ENCODE results near the gene PPP4C. TPM values are rescaled to one million over a fixed set of nuclear protein-coding genes. Genes with fewer than 3 reads are reported as not detected.

The PPP4C gene
- total and polyA plus RNA-seq, 11 donors, result 29.9 to 89.0 (median 43.5) TPM

DNA sequence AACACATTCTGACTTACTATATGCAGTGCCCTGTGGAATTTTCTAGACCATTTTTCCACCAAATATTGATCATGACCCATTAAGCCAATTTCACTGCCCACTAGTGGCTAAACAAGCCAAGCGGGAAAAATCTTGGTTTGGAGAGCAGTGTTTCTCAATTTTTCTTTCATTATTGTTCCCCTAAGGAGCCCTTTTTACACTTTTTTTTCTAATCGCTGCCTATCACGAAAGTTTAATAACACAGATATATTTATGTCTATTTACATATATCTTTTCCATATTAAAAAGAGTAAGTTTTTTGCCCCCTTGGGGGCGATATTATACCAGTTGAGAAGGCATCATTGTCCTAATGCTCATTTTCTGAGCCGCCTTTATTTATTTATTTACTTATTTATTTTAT lies 34.0 kb upstream of the PPP4C start:
- intact Hi-C loops (cut with DNase I), result no loop called here
- Histone ChIP-seq H3K4me3 (no peak overlapping the region), H3K27ac (no peak overlapping the region), H3K9me3 (no peaks in the 10 kb centered on the region), H3K36me3 (no peaks in the 10 kb centered on the region), H3K27me3 (peaks cover 0 to 4% (median 0%) of the 10 kb centered on the region in 9 donors), H3K4me1 (no peaks in the 10 kb centered on the region)
- DNase-seq, result no peak
- ATAC-seq, result no peak
- WGBS, 4 donors, result 25 to 27% (median 25%) methylated on average over 5 of the region's 5 CpGs
- TF ChIP-seq, protein P1, sequence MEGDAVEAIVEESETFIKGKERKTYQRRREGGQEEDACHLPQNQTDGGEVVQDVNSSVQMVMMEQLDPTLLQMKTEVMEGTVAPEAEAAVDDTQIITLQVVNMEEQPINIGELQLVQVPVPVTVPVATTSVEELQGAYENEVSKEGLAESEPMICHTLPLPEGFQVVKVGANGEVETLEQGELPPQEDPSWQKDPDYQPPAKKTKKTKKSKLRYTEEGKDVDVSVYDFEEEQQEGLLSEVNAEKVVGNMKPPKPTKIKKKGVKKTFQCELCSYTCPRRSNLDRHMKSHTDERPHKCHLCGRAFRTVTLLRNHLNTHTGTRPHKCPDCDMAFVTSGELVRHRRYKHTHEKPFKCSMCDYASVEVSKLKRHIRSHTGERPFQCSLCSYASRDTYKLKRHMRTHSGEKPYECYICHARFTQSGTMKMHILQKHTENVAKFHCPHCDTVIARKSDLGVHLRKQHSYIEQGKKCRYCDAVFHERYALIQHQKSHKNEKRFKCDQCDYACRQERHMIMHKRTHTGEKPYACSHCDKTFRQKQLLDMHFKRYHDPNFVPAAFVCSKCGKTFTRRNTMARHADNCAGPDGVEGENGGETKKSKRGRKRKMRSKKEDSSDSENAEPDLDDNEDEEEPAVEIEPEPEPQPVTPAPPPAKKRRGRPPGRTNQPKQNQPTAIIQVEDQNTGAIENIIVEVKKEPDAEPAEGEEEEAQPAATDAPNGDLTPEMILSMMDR (IDR thresholded peaks at IDR 0.05), result peak; percentile 25 to 59 (median 46)
- TF ChIP-seq POLR2A (IDR thresholded peaks at IDR 0.05), result no peak

DNA sequence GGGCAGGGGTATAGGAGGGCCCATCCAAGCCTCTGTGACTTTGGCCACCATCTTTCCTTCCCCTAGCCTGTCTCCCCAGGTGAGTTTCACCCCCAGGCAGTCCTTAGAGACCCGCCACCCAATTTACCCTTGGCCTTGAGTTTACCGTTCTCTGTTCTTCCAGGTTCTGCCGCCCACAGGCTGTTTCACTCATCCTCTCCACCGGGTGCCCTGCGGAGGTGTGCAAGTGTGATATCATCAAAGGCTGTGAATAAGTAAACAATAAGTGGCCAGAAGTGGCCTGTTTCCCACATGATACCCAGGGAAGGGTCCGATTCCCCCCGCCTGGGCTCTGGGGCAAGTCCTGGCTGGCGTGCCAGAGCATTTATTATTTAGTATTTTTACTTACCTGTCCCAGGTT lies 29.6 kb upstream of the PPP4C start:
- Histone ChIP-seq H3K27ac (no peak overlapping the region), H3K27me3 (no peaks in the 10 kb centered on the region), H3K4me1 (no peaks in the 10 kb centered on the region), H3K9me3 (no peaks in the 10 kb centered on the region), H3K4me3 (no peak overlapping the region), H3K36me3 (no peaks in the 10 kb centered on the region)
- intact Hi-C loops (cut with DNase I), result no loop called here
- WGBS, 4 donors, result 72 to 81% (median 78%) methylated on average over 8 of the region's 8 CpGs
- TF ChIP-seq, protein P1 (IDR thresholded peaks at IDR 0.05), result no peak
- no peak for TF ChIP-seq POLR2A (IDR thresholded peaks at IDR 0.05)
- peak in 1 of 4 donors; percentile 41 for ATAC-seq
- no peak for DNase-seq

DNA sequence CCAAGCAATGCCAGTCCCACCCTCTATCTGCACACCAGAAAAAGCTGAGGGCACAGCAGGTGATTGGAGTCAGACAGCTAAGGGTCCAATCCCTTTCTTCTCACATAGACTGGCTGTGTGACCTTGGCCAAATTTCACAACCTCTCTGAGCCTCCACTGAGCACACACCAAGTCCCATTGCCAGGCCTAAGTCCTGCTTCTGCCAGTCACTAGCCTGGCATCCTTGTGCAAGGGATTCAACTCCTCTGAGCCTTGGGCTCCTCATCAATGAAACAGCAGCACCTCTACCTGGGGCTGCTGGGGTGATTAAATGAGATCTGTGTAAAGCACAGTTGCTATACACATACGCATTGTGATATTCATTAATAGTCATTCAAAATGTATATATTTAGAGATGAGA lies 29.2 kb upstream of the PPP4C start:
- ATAC-seq (no peak), DNase-seq (no peak)
- Histone ChIP-seq H3K27ac (no peak overlapping the region), H3K9me3 (no peaks in the 10 kb centered on the region), H3K4me1 (no peaks in the 10 kb centered on the region), H3K27me3 (no peaks in the 10 kb centered on the region), H3K36me3 (no peaks in the 10 kb centered on the region), H3K4me3 (no peak overlapping the region)
- intact Hi-C loops (cut with DNase I), result no loop called here
- TF ChIP-seq POLR2A (IDR thresholded peaks at IDR 0.05), result no peak
- TF ChIP-seq, protein P1 (IDR thresholded peaks at IDR 0.05), result no peak
- WGBS, 4 donors, result 87 to 91% (median 89%) methylated on average over 1 of the region's 1 CpG

DNA sequence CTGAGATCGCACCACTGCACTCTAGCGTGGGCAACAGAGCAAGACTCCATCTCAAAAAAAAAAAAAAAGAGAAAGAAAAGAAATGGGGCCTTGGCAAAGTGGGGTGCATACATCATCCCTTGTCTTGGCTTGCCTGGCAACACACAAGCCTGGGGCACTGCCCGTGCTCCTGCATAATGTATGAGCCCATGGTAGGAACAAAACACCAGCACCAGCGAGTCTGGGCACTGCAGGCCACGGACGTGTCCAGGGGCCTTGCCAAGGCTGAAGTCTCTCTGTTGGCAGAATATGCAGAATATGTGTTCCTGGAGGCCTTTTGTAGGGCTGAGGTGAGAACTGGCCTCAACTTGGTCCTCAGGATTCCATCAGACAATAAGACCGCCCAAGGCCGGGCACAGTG lies 25.9 kb upstream of the PPP4C start:
- WGBS, 4 donors, result 92 to 96% (median 94%) methylated on average over 8 of the region's 8 CpGs
- Histone ChIP-seq H3K27me3 (no peaks in the 10 kb centered on the region), H3K36me3 (no peaks in the 10 kb centered on the region), H3K9me3 (no peaks in the 10 kb centered on the region), H3K27ac (no peak overlapping the region), H3K4me3 (no peak overlapping the region), H3K4me1 (peaks cover 0 to 27% (median 11%) of the 10 kb centered on the region in 12 donors)
- ATAC-seq (no peak), DNase-seq (no peak)
- no peak for TF ChIP-seq POLR2A (IDR thresholded peaks at IDR 0.05)
- TF ChIP-seq, protein P1 (IDR thresholded peaks at IDR 0.05), result no peak
- intact Hi-C loops (cut with DNase I), result loop anchor here in 1 of 10 donors (5.0 kb wide), 1 partner anchor 48 kb away; no protein-coding TSS in a partner anchor
